Type B pancreatic cell (in vitro differentiated cells): Measurements from ENCODE around the gene CCNC. TPM values are rescaled to one million over a fixed set of nuclear protein-coding genes. Genes with fewer than 3 reads are reported as not detected.

Source experiments
- DNase-seq: peaks from one replicate; pipeline ENCODE4 v3.0.0; 2021; ENCODE audit warnings: mixed read lengths; ENCODE audit not compliant: unreplicated experiment; ENCODE audit errors: extremely low spot score
- H3K27ac Mint-ChIP-seq: 2 replicates; pipeline ENCODE4 v1.8.0; 2021; ENCODE audit warnings: mild to moderate bottlenecking, mixed read lengths
- H3K27me3 Mint-ChIP-seq: 2 replicates; pipeline ENCODE4 v1.8.0; 2021; ENCODE audit warnings: mixed read lengths
- H3K36me3 Mint-ChIP-seq: 2 replicates; pipeline ENCODE4 v1.8.0; 2021; ENCODE audit warnings: mixed read lengths
- H3K4me1 Mint-ChIP-seq: one replicate; pipeline ENCODE4 v1.8.0; 2021; ENCODE audit warnings: mixed read lengths; ENCODE audit not compliant: unreplicated experiment
- H3K4me3 Mint-ChIP-seq: 2 replicates; pipeline ENCODE4 v1.8.0; 2021; ENCODE audit warnings: mild to moderate bottlenecking, mixed read lengths
- H3K9me3 Mint-ChIP-seq: 2 replicates; pipeline ENCODE4 v1.8.0; 2021; ENCODE audit warnings: mixed read lengths
- CTCF ChIP-seq: fragments of 200-600 bp; sonication (generic); conservative IDR thresholded peaks from 2 replicates; pipeline ENCODE4 v1.5.0; 2021; ENCODE audit warnings: antibody characterized with exemption, mild to moderate bottlenecking
- total RNA-seq: library from RNA; stranded (reverse); gene quantifications from 2 replicates; pipeline ENCODE4 v1.2.1, GENCODE V29; 2021; ENCODE audit warnings: low replicate concordance

Gene CCNC
- total RNA-seq, 1 donor from 2014 or later: 52.0 TPM

GRCh38 chr6:99587792-99588191 is 19.3 kb upstream of the CCNC start:
- no peak overlapping the region for H3K4me3 Mint-ChIP-seq
- no peak for TF ChIP-seq CTCF
- H3K27ac Mint-ChIP-seq: no peak overlapping the region
- peaks cover 89% of the 10 kb centered on the region for H3K27me3 Mint-ChIP-seq
- no peak for DNase-seq
- peaks cover 3% of the 10 kb centered on the region for H3K4me1 Mint-ChIP-seq
- H3K36me3 Mint-ChIP-seq: no peaks in the 10 kb centered on the region
- no peaks in the 10 kb centered on the region for H3K9me3 Mint-ChIP-seq

GRCh38 chr6:99579781-99580180 is 11.3 kb upstream of the CCNC start:
- no peak for TF ChIP-seq CTCF
- peaks cover 68% of the 10 kb centered on the region for H3K27me3 Mint-ChIP-seq
- H3K27ac Mint-ChIP-seq: peak overlapping the region; percentile 27
- no peaks in the 10 kb centered on the region for H3K9me3 Mint-ChIP-seq
- H3K4me3 Mint-ChIP-seq: no peak overlapping the region
- no peak for DNase-seq
- H3K36me3 Mint-ChIP-seq: no peaks in the 10 kb centered on the region
- no peaks in the 10 kb centered on the region for H3K4me1 Mint-ChIP-seq

GRCh38 chr6:99575544-99576227 is 7.2 kb upstream of the CCNC start:
- no peaks in the 10 kb centered on the region for H3K4me1 Mint-ChIP-seq
- DNase-seq: no peak
- peaks cover 49% of the 10 kb centered on the region for H3K27me3 Mint-ChIP-seq

GRCh38 chr6:99573980-99574617 is 5.6 kb upstream of the CCNC start:
- no peak overlapping the region for H3K27ac Mint-ChIP-seq

More at GRCh38 chr6:99575544-99576227, 7.2 kb upstream of the CCNC start:
- no peaks in the 10 kb centered on the region for H3K9me3 Mint-ChIP-seq
- H3K4me3 Mint-ChIP-seq: no peak overlapping the region
- no peak overlapping the region for H3K27ac Mint-ChIP-seq
- TF ChIP-seq CTCF: no peak
- H3K36me3 Mint-ChIP-seq: no peaks in the 10 kb centered on the region

GRCh38 chr6:99563056-99563723 is 5.3 kb downstream of the CCNC start:
- Mint-ChIP-seq H3K9me3 (no peaks in the 10 kb centered on the region), H3K27me3 (no peaks in the 10 kb centered on the region), H3K36me3 (peaks cover 7% of the 10 kb centered on the region), H3K4me1 (peaks cover 13% of the 10 kb centered on the region), H3K4me3 (no peak overlapping the region), H3K27ac (no peak overlapping the region)
- no peak for TF ChIP-seq CTCF
- no peak for DNase-seq

More at GRCh38 chr6:99573980-99574617, 5.6 kb upstream of the CCNC start:
- DNase-seq: no peak
- no peak for TF ChIP-seq CTCF
- no peaks in the 10 kb centered on the region for H3K36me3 Mint-ChIP-seq
- peaks cover 38% of the 10 kb centered on the region for H3K27me3 Mint-ChIP-seq
- no peaks in the 10 kb centered on the region for H3K9me3 Mint-ChIP-seq
- H3K4me1 Mint-ChIP-seq: no peaks in the 10 kb centered on the region
- no peak overlapping the region for H3K4me3 Mint-ChIP-seq
